PFSK-1 (cell line): ENCODE measurements around the gene OR51M1.

Experiments used
- FOXP2 ChIP-seq: optimal IDR thresholded peaks from 2 replicates; pipeline ENCODE3; 2011; ENCODE audit warnings: borderline replicate concordance, control low read depth, inconsistent platforms; ENCODE audit not compliant: insufficient read depth; ENCODE audit errors: extremely low read length, extremely low read depth
- POLR2AphosphoS5 ChIP-seq: IDR thresholded peaks from 2 replicates; pipeline ENCODE4 v1.6.1; 2012; ENCODE audit warnings: low read depth, mild to moderate bottlenecking, control low read depth, low read length, moderate library complexity
- REST ChIP-seq, 2 experiments: IDR thresholded peaks; 2 replicates each; pipeline versions ENCODE4 v1.6.1 to v1.8.0; 2011 to 2012; ENCODE audit warnings: low read depth in 2 of 2, low read length in 2 of 2, control low read depth in 1 of 2, inconsistent platforms in 1 of 2, mild to moderate bottlenecking in 1 of 2, moderate library complexity in 1 of 2; ENCODE audit not compliant: insufficient read depth in 1 of 2
- SIN3A ChIP-seq: IDR thresholded peaks from 2 replicates; pipeline ENCODE4 v1.6.1; 2012; ENCODE audit warnings: mild to moderate bottlenecking, low read length, moderate library complexity, borderline replicate concordance; ENCODE audit not compliant: insufficient read depth
- TAF1 ChIP-seq: IDR thresholded peaks from 2 replicates; pipeline ENCODE4 v1.6.1; 2012; ENCODE audit warnings: low read length, control low read depth, borderline replicate concordance; ENCODE audit not compliant: insufficient read depth

OR51M1 gene

GRCh38 chr11:5362017-5362625, 21.5 kb upstream of the OR51M1 start:
- TF ChIP-seq SIN3A (no peak), REST (IDR thresholded peaks at IDR 0.05; ENCODE audit: insufficient read depth in 1 of 2, low read depth in 2 of 2, low read length in 2 of 2) (no peak), POLR2AphosphoS5 (no peak), TAF1 (no peak), FOXP2 (no peak)

GRCh38 chr11:5363679-5364078, 19.9 kb upstream of the OR51M1 start:
- TF ChIP-seq POLR2AphosphoS5 (no peak), TAF1 (no peak), SIN3A (no peak), FOXP2 (no peak), REST (IDR thresholded peaks at IDR 0.05; ENCODE audit: insufficient read depth in 1 of 2, low read depth in 2 of 2, low read length in 2 of 2) (no peak)

GRCh38 chr11:5364214-5364613, 19.4 kb upstream of the OR51M1 start:
- no peak for TF ChIP-seq REST (IDR thresholded peaks at IDR 0.05; ENCODE audit: insufficient read depth in 1 of 2, low read depth in 2 of 2, low read length in 2 of 2)
- no peak for TF ChIP-seq TAF1
- no peak for TF ChIP-seq FOXP2
- TF ChIP-seq SIN3A = no peak
- no peak for TF ChIP-seq POLR2AphosphoS5

GRCh38 chr11:5366856-5367255, 16.8 kb upstream of the OR51M1 start:
- no peak for TF ChIP-seq POLR2AphosphoS5
- no peak for TF ChIP-seq TAF1
- no peak for TF ChIP-seq REST (IDR thresholded peaks at IDR 0.05; ENCODE audit: insufficient read depth in 1 of 2, low read depth in 2 of 2, low read length in 2 of 2)
- no peak for TF ChIP-seq SIN3A
- no peak for TF ChIP-seq FOXP2

- TF ChIP-seq FOXP2 = no peak
- TF ChIP-seq POLR2AphosphoS5 = no peak
- TF ChIP-seq SIN3A = no peak
- no peak for TF ChIP-seq REST (IDR thresholded peaks at IDR 0.05; ENCODE audit: insufficient read depth in 1 of 2, low read depth in 2 of 2, low read length in 2 of 2)
- TF ChIP-seq TAF1 = no peak
Observed at GRCh38 chr11:5367448-5368074, 16.1 kb upstream of the OR51M1 start.
